Measurements from ENCODE around the gene VANGL1. TPM values are rescaled to one million over a fixed set of nuclear protein-coding genes. Genes with fewer than 3 reads are reported as not detected.

VANGL1 gene
- total RNA-seq, 1 experiment from 2014 or later: 13.6 TPM

DNA sequence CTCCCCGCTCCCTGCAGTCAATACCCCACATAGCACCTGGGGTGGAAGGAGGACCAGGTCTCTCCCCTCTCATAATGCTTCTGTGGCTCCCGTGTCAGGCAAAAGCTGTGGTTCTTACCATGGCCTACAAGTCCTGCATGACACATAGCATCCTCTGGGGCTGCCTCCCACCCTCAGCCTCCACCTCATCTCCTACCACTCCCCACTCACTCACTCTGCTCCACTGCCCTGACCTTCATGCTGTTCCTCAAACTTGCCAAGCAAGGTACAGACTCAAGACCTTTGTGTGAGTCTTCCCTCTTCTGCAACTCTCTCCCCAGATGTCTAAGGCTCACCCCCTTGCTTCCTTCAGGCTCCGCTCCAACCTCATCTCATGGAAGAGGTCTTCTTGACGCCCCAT lies 28.0 kb upstream of the VANGL1 start:
- no peaks in the 10 kb centered on the region for H4K20me1 ChIP-seq (ENCODE audit: control insufficient read depth, insufficient read depth, insufficient read length)
- H3K27me3 Mint-ChIP-seq (ENCODE audit: low read depth): peaks cover 3% of the 10 kb centered on the region; the same call in 1 of the 2 replicates
- H3K79me2 ChIP-seq (ENCODE audit: insufficient read depth, low read length): no peaks in the 10 kb centered on the region
- no peak overlapping the region for H3K56ac ChIP-seq (ENCODE audit: insufficient read length, low read depth, low read length)
- no peaks in the 10 kb centered on the region; a peak in 1 of 7 replicates for H3K36me3 Mint-ChIP-seq (ENCODE audit: insufficient read depth in 1 of 3, low read depth in 3 of 3)
- no peak overlapping the region for H3K4me3 Mint-ChIP-seq
- DNase-seq: no peak
- H4K91ac ChIP-seq (ENCODE audit: insufficient read length, low read depth, low read length): no peak overlapping the region
- no peaks in the 10 kb centered on the region for H3K4me1 Mint-ChIP-seq
- TF ChIP-seq CTCF (conservative IDR thresholded peaks at IDR 0.05): no peak
- no peak overlapping the region for H3K23ac ChIP-seq (ENCODE audit: insufficient read length, low read depth, low read length)
- H4K8ac ChIP-seq (replicated peaks; ENCODE audit: insufficient read length, low read depth, low read length): no peak overlapping the region
- no peaks in the 10 kb centered on the region; a peak in 1 of 5 replicates for H3K9me3 Mint-ChIP-seq
- no peaks in the 10 kb centered on the region for H3K27me3 ChIP-seq (ENCODE audit: insufficient read depth, low read length)
- no peak overlapping the region for H2BK20ac ChIP-seq (ENCODE audit: low read depth, low read length, poor library complexity, severe bottlenecking)
- H3K4ac ChIP-seq (ENCODE audit: low read depth, low read length): no peak overlapping the region
- no peak overlapping the region for H3K9ac ChIP-seq (ENCODE audit: extremely low read depth, insufficient read length, low read length)
- H2BK5ac ChIP-seq (ENCODE audit: insufficient read length, low read length): no peak overlapping the region
- H3T11ph ChIP-seq (ENCODE audit: low read length): no peak overlapping the region
- no peaks in the 10 kb centered on the region for H3K4me1 ChIP-seq (ENCODE audit: insufficient read depth, low read length)
- H3K4me2 ChIP-seq (ENCODE audit: insufficient read depth, insufficient read length, low read length): no peak overlapping the region
- no peak overlapping the region for H2AFZ ChIP-seq (ENCODE audit: low read length)
- H2BK120ac ChIP-seq (ENCODE audit: low read depth, low read length, poor library complexity, severe bottlenecking): no peak overlapping the region
- H3K27ac Mint-ChIP-seq: no peak overlapping the region
- H3K79me1 ChIP-seq (ENCODE audit: insufficient read depth, low read depth, low read length, poor library complexity, severe bottlenecking): no peaks in the 10 kb centered on the region
- no peak overlapping the region; the same call in 1 of the 2 replicates for H3K14ac ChIP-seq (ENCODE audit: insufficient read depth, low read length)
- no peak overlapping the region for H2AK5ac ChIP-seq (ENCODE audit: insufficient read length, low read length)
- H3K23me2 ChIP-seq (ENCODE audit: insufficient read length, low read depth, low read length, poor library complexity, severe bottlenecking): no peaks in the 10 kb centered on the region
- H4K5ac ChIP-seq (ENCODE audit: insufficient read length, low read depth, low read length): no peak overlapping the region
- no peak overlapping the region for H3K18ac ChIP-seq (ENCODE audit: insufficient read length, low read depth, low read length)
- no CpG with 5 or more reads among the region's 4 CpGs for WGBS (ENCODE audit: extremely low coverage, insufficient read length, low lambda C conversion rate)
- H3K9me3 ChIP-seq (ENCODE audit: control insufficient read depth, low read depth, low read length): no peaks in the 10 kb centered on the region
- no peak overlapping the region for H2BK12ac ChIP-seq (ENCODE audit: insufficient read length, low read depth, low read length)
- H2BK15ac ChIP-seq (ENCODE audit: low read depth, low read length): no peak overlapping the region
- no peak overlapping the region for H3K27ac ChIP-seq (ENCODE audit: insufficient read length, low read depth, low read length)

All from H9 (cell line).